ENCODE results near the gene JSRP1. TPM values are rescaled to one million over a fixed set of nuclear protein-coding genes. Genes with fewer than 3 reads are reported as not detected.

JSRP1 gene
- total RNA-seq, 4 donors from 2014 or later: not detected

- intact Hi-C loops (cut with DNase I; ENCODE audit: low total_unique reads): no loop called here
- TF ChIP-seq CTCF (IDR thresholded peaks at IDR 0.05): no peak
- no peak for TF ChIP-seq POLR2A (IDR thresholded peaks at IDR 0.05)
- DNase-seq: no peak
- Histone ChIP-seq H3K27ac (no peak overlapping the region), H3K36me3 (no peaks in the 10 kb centered on the region), H3K9me3 (no peaks in the 10 kb centered on the region), H3K4me1 (peaks cover 0 to under 1% of the 10 kb centered on the region in 2 donors), H3K27me3 (peaks cover 0 to 6% of the 10 kb centered on the region in 2 donors), H3K4me3 (no peak overlapping the region)
Observed at GRCh38 chr19:2300533-2300932, 44.3 kb upstream of the JSRP1 start.

GRCh38 chr19:2296141-2296540, 39.9 kb upstream of the JSRP1 start:
- no peak overlapping the region for H3K4me3 ChIP-seq
- DNase-seq: no peak

GRCh38 chr19:2294687-2295335, 38.6 kb upstream of the JSRP1 start:
- H3K27me3 ChIP-seq: peaks cover 0 to 7% of the 10 kb centered on the region in 2 donors
- DNase-seq: peak; percentile 61 to 70
- no peak overlapping the region for H3K4me3 ChIP-seq
- TF ChIP-seq CTCF (IDR thresholded peaks at IDR 0.05) (no peak), POLR2A (IDR thresholded peaks at IDR 0.05) (no peak)
- intact Hi-C loops (cut with DNase I; ENCODE audit: low total_unique reads): no loop called here
- H3K9me3 ChIP-seq: no peaks in the 10 kb centered on the region
- H3K4me1 ChIP-seq: peaks cover 0 to 30% of the 10 kb centered on the region in 2 donors
- H3K27ac ChIP-seq: peak overlapping the region; percentile 41 to 57
- no peaks in the 10 kb centered on the region for H3K36me3 ChIP-seq

More at GRCh38 chr19:2296141-2296540, 39.9 kb upstream of the JSRP1 start:
- TF ChIP-seq CTCF (IDR thresholded peaks at IDR 0.05) (no peak), POLR2A (IDR thresholded peaks at IDR 0.05) (no peak)
- intact Hi-C loops (cut with DNase I; ENCODE audit: low total_unique reads): no loop called here
- H3K27me3 ChIP-seq: no peaks in the 10 kb centered on the region
- peaks cover 0 to 22% of the 10 kb centered on the region in 2 donors for H3K4me1 ChIP-seq
- H3K36me3 ChIP-seq: no peaks in the 10 kb centered on the region
- H3K27ac ChIP-seq: no peak overlapping the region
- H3K9me3 ChIP-seq: no peaks in the 10 kb centered on the region

GRCh38 chr19:2291185-2291751, 35.1 kb upstream of the JSRP1 start:
- no peak for TF ChIP-seq POLR2A (IDR thresholded peaks at IDR 0.05)
- Histone ChIP-seq H3K9me3 (no peaks in the 10 kb centered on the region), H3K36me3 (no peaks in the 10 kb centered on the region), H3K4me3 (no peak overlapping the region), H3K4me1 (peaks cover 0 to 30% of the 10 kb centered on the region in 2 donors), H3K27ac (no peak overlapping the region), H3K27me3 (peaks cover 6 to 11% of the 10 kb centered on the region in 2 donors)
- intact Hi-C loops (cut with DNase I; ENCODE audit: low total_unique reads): no loop called here
- no peak for DNase-seq

GRCh38 chr19:2290441-2291184, 34.4 kb upstream of the JSRP1 start:
- H3K27ac ChIP-seq: no peak overlapping the region

More at GRCh38 chr19:2290441-2291184, 34.4 kb upstream of the JSRP1 start:
- H3K4me1 ChIP-seq: peaks cover 0 to 30% of the 10 kb centered on the region in 2 donors
- intact Hi-C loops (cut with DNase I; ENCODE audit: low total_unique reads): no loop called here
- H3K9me3 ChIP-seq: no peaks in the 10 kb centered on the region
- no peak overlapping the region for H3K4me3 ChIP-seq
- H3K36me3 ChIP-seq: no peaks in the 10 kb centered on the region
- peaks cover 6 to 11% of the 10 kb centered on the region in 2 donors for H3K27me3 ChIP-seq
- TF ChIP-seq CTCF (IDR thresholded peaks at IDR 0.05) (no peak), POLR2A (IDR thresholded peaks at IDR 0.05) (no peak)
- DNase-seq: no peak
